OCI-LY3 (cell line): ENCODE data around the gene FNBP1.
A peak's percentile ranks its signal among the peaks of the same experiment; 100 is the strongest.

Source experiments
- H2AFZ ChIP-seq: fragments of 200-600, 300-600 bp; shearing (Covaris generic); 2 replicates; pipeline ENCODE4 v1.6.0; 2014; ENCODE audit warnings: antibody characterized with exemption, low read depth, low read length
- H3K27ac ChIP-seq: fragments of 200-600, 300-600 bp; sonication (generic); 2 replicates; pipeline ENCODE4 v1.5.1; 2014; ENCODE audit warnings: mild to moderate bottlenecking, low read length, moderate library complexity, mixed read lengths
- H3K27me3 ChIP-seq: fragments of 200-600, 300-600 bp; sonication (generic); 2 replicates; pipeline ENCODE4 v1.6.1; 2014; ENCODE audit warnings: low read depth, low read length, mixed read lengths
- H3K36me3 ChIP-seq: fragments of 200-600, 300-600 bp; sonication (generic); replicated peaks from 2 replicates; pipeline ENCODE3; 2014; ENCODE audit warnings: low read depth, low read length, mixed read lengths
- H3K4me1 ChIP-seq: fragments of 300-600, 200-600 bp; sonication (generic); 2 replicates; pipeline ENCODE4 v1.6.1; 2014; ENCODE audit warnings: low read length, mixed read lengths
- H3K4me2 ChIP-seq: fragments of 200-600, 300-600 bp; sonication (generic); 2 replicates; pipeline ENCODE4 v1.6.1; 2014; ENCODE audit warnings: low read length, mixed read lengths
- H3K4me3 ChIP-seq: fragments of 300-600, 200-600 bp; sonication (generic); 2 replicates; pipeline ENCODE4 v1.5.1; 2014; ENCODE audit warnings: antibody characterized with exemption, mild to moderate bottlenecking, low read length, moderate library complexity
- H3K79me2 ChIP-seq: fragments of 300-600, 200-600 bp; shearing (Covaris generic); 2 replicates; pipeline ENCODE4 v1.6.1; 2014; ENCODE audit warnings: mild to moderate bottlenecking, low read length, mixed read lengths
- H3K9ac ChIP-seq: fragments of 300-600, 200-600 bp; shearing (Covaris generic); 2 replicates; pipeline ENCODE4 v1.6.0; 2014; ENCODE audit warnings: mild to moderate bottlenecking, low read length, moderate library complexity
- H3K9me3 ChIP-seq: fragments of 200-600, 300-600 bp; shearing (Covaris generic); 2 replicates; pipeline ENCODE4 v1.6.1; 2014; ENCODE audit warnings: low read length, mixed read lengths; ENCODE audit not compliant: insufficient read depth
- H4K20me1 ChIP-seq: fragments of 200-600, 300-600 bp; sonication (generic); 2 replicates; pipeline ENCODE4 v1.6.1; 2016; ENCODE audit warnings: low read length, mixed read lengths; ENCODE audit not compliant: insufficient read depth
- CTCF ChIP-seq: fragments of 200-600, 300-600 bp; sonication (generic); IDR thresholded peaks from 2 replicates; pipeline ENCODE4 v1.5.1; 2014; ENCODE audit warnings: antibody characterized with exemption, low read length, low read depth
- EZH2phosphoT487 ChIP-seq: fragments of 200-600 bp; shearing (Covaris generic); IDR thresholded peaks from 2 replicates; pipeline ENCODE4 v1.6.1; 2018; ENCODE audit warnings: antibody characterized with exemption, mixed run types, low read depth

FNBP1 gene

GRCh38 chr9:129885670-129886106 is 157.3 kb downstream of the FNBP1 start:
- peak overlapping the region; percentile 95 for H3K27ac ChIP-seq
- no peak overlapping the region for H2AFZ ChIP-seq

GRCh38 chr9:129885018-129885669 is 157.8 kb downstream of the FNBP1 start:
- H3K9ac ChIP-seq = peak overlapping the region; percentile 51; the same call in 1 of the 2 replicates
- peaks cover 28% of the 10 kb centered on the region for H4K20me1 ChIP-seq
- peak overlapping the region; percentile 95 for H3K27ac ChIP-seq
- H3K27me3 ChIP-seq = no peaks in the 10 kb centered on the region
- no peaks in the 10 kb centered on the region for H3K9me3 ChIP-seq
- TF ChIP-seq CTCF = no peak; the same call in 1 of the 2 replicates
- TF ChIP-seq EZH2phosphoT487 = no peak
- H3K4me3 ChIP-seq = peak overlapping the region; percentile 61
- peaks cover 65% of the 10 kb centered on the region for H3K4me1 ChIP-seq
- H2AFZ ChIP-seq = no peak overlapping the region
- H3K36me3 ChIP-seq = peaks cover 20% of the 10 kb centered on the region
- H3K79me2 ChIP-seq = peaks cover 28% of the 10 kb centered on the region
- H3K4me2 ChIP-seq = peak overlapping the region; percentile 76

More at GRCh38 chr9:129885670-129886106, 157.3 kb downstream of the FNBP1 start:
- H3K4me3 ChIP-seq = peak overlapping the region; percentile 61
- TF ChIP-seq EZH2phosphoT487 (no peak), CTCF (peak; percentile 79)
- H3K27me3 ChIP-seq = no peaks in the 10 kb centered on the region
- H3K9ac ChIP-seq = peak overlapping the region; percentile 51; the same call in 1 of the 2 replicates
- H3K4me1 ChIP-seq = peaks cover 71% of the 10 kb centered on the region
- peaks cover 28% of the 10 kb centered on the region for H4K20me1 ChIP-seq
- H3K9me3 ChIP-seq = no peaks in the 10 kb centered on the region
- H3K36me3 ChIP-seq = peaks cover 24% of the 10 kb centered on the region
- peaks cover 28% of the 10 kb centered on the region for H3K79me2 ChIP-seq
- peak overlapping the region; percentile 76 for H3K4me2 ChIP-seq

GRCh38 chr9:129884220-129885017 is 158.6 kb downstream of the FNBP1 start:
- no peak overlapping the region for H2AFZ ChIP-seq

More at GRCh38 chr9:129884220-129885017, 158.6 kb downstream of the FNBP1 start:
- Histone ChIP-seq H3K4me1 (peaks cover 58% of the 10 kb centered on the region), H3K4me2 (peak overlapping the region; percentile 76), H3K27ac (peak overlapping the region; percentile 95), H3K9me3 (no peaks in the 10 kb centered on the region), H3K36me3 (peaks cover 12% of the 10 kb centered on the region), H3K4me3 (peak overlapping the region; percentile 61), H3K9ac (peak overlapping the region; percentile 51; the same call in 1 of the 2 replicates), H3K79me2 (peaks cover 23% of the 10 kb centered on the region), H3K27me3 (no peaks in the 10 kb centered on the region), H4K20me1 (peaks cover 28% of the 10 kb centered on the region)
- TF ChIP-seq EZH2phosphoT487 (no peak), CTCF (no peak)
